Gastrocnemius medialis (tissue), 4 donors: ENCODE measurements around the gene NFX1. TPM values are rescaled to one million over a fixed set of nuclear protein-coding genes. Genes with fewer than 3 reads are reported as not detected.
A peak's percentile ranks its signal among the peaks of the same experiment; 100 is the strongest.

Experiments
- ATAC-seq, 2 donors: fragments of 150-250 bp; one replicate each; pipeline ENCODE4 v1.9.1; 2016
- DNase-seq, 2 donors: peaks; one replicate each; pipeline ENCODE4 v3.0.0-alpha.2; 2019
- H3K27ac ChIP-seq, 4 donors: fragments of 200-600 bp; sonication (generic); 1 replicate in 1 of 4; 2 replicates in 3 of 4; pipeline ENCODE4 v1.5.1; 2016 to 2018; ENCODE audit warnings: mild to moderate bottlenecking in 2 of 4, moderate library complexity in 1 of 4
- H3K27me3 ChIP-seq, 3 donors: fragments of 200-600 bp; sonication (generic) in 2 of 3; 1 replicate in 1 of 3; 2 replicates in 2 of 3; pipeline versions ENCODE4 v1.5.1 to v1.6.0; 2016 to 2019; ENCODE audit warnings: mild to moderate bottlenecking in 1 of 3, moderate library complexity in 1 of 3
- H3K36me3 ChIP-seq, 2 donors: fragments of 200-600 bp; sonication (generic) in 1 of 2; one replicate each; pipeline ENCODE4 v1.5.1; 2017 to 2018
- H3K4me1 ChIP-seq, 2 donors: fragments of 200-600 bp; sonication (generic) in 1 of 2; one replicate each; pipeline ENCODE4 v1.5.1; 2016 to 2017; ENCODE audit warnings: mild to moderate bottlenecking in 2 of 2
- H3K4me3 ChIP-seq, 4 donors: fragments of 200-600 bp; sonication (generic) in 3 of 4; 1 replicate in 1 of 4; 2 replicates in 3 of 4; pipeline ENCODE4 v1.5.1; 2016 to 2019; ENCODE audit warnings: mild to moderate bottlenecking in 2 of 4
- H3K9me3 ChIP-seq, 3 donors: fragments of 200-600 bp; sonication (generic) in 2 of 3; 1 replicate in 1 of 3; 2 replicates in 2 of 3; pipeline ENCODE4 v1.5.1; 2016 to 2019
- CTCF ChIP-seq, 5 experiments: fragments of 450-650 bp in 3 of 5; fragments of 200-600 bp in 2 of 5; sonication (generic) in 2 of 5; IDR thresholded peaks in 4 of 5; conservative IDR thresholded peaks in 1 of 5; 1 replicate in 4 of 5; 2 replicates in 1 of 5; pipeline ENCODE4 v1.5.1; 2016 to 2019; ENCODE audit warnings: antibody characterized with exemption in 5 of 5, mild to moderate bottlenecking in 3 of 5, moderate library complexity in 3 of 5
- POLR2A ChIP-seq, 2 donors: fragments of 450-650 bp; IDR thresholded peaks; one replicate each; pipeline ENCODE4 v1.6.1; 2017; ENCODE audit warnings: antibody characterized with exemption in 2 of 2, mild to moderate bottlenecking in 2 of 2, moderate library complexity in 2 of 2
- in situ Hi-C, 4 donors: fragments of 200-750 bp; cut with MboI; loops; one replicate each; pipeline versions ENCODE4 v1.15.0 to v1.8.0; 2017; ENCODE audit warnings: low sequenced_read_pairs in 4 of 4
- intact Hi-C: fragments of 100-400 bp; cut with DNase I; formaldehyde crosslinking; loops from one replicate; pipeline ENCODE4 v1.15.1; 2023; ENCODE audit warnings: low total_unique reads
- total RNA-seq, 4 donors: library from RNA; depleted of rRNA; stranded (reverse); fragments of >200 nt; gene quantifications; one replicate each; pipeline versions ENCODE4 v1.1.0 to v1.2.3, GENCODE V29; 2016

The NFX1 gene
- total RNA-seq, 4 donors from 2014 or later = 29.8 to 52.0 (median 40.6) TPM

- in situ Hi-C loops = loop anchor here in 1 of 4 donors (5.0 kb wide), 1 partner anchor 43 kb away; no protein-coding TSS in a partner anchor
- ATAC-seq = no peak
Observed at GRCh38 chr9:33414889-33415500, 124.7 kb downstream of the NFX1 start.

GRCh38 chr9:33415501-33416038, 125.3 kb downstream of the NFX1 start:
- DNase-seq (peak; percentile 38 to 60), ATAC-seq (peak; percentile 74 to 83)
- H3K4me3 ChIP-seq = no peak overlapping the region
- TF ChIP-seq CTCF (IDR thresholded peaks at IDR 0.05 in 4 of 5, conservative IDR thresholded peaks at IDR 0.05 in 1 of 5) (peak; percentile 63 to 84 (median 77)), POLR2A (IDR thresholded peaks at IDR 0.05) (no peak)
- H3K27me3 ChIP-seq = no peaks in the 10 kb centered on the region
- in situ Hi-C loops (loop anchor here in 1 of 4 donors (5.0 kb wide), 1 partner anchor 43 kb away; no protein-coding TSS in a partner anchor), intact Hi-C loops (loop anchor here (2.0 kb wide), 1 partner anchor 41 kb away; no protein-coding TSS in a partner anchor)
- H3K9me3 ChIP-seq = no peaks in the 10 kb centered on the region
- no peaks in the 10 kb centered on the region for H3K4me1 ChIP-seq
- no peaks in the 10 kb centered on the region for H3K36me3 ChIP-seq
- no peak overlapping the region for H3K27ac ChIP-seq

More at GRCh38 chr9:33414889-33415500, 124.7 kb downstream of the NFX1 start:
- no peak overlapping the region for H3K4me3 ChIP-seq
- no peak for DNase-seq
- H3K4me1 ChIP-seq = no peaks in the 10 kb centered on the region
- H3K9me3 ChIP-seq = no peaks in the 10 kb centered on the region
- H3K27ac ChIP-seq = no peak overlapping the region
- H3K36me3 ChIP-seq = no peaks in the 10 kb centered on the region
- H3K27me3 ChIP-seq = no peaks in the 10 kb centered on the region
- TF ChIP-seq CTCF (IDR thresholded peaks at IDR 0.05 in 4 of 5, conservative IDR thresholded peaks at IDR 0.05 in 1 of 5) = no peak
- TF ChIP-seq POLR2A (IDR thresholded peaks at IDR 0.05) = no peak
- intact Hi-C loops = loop anchor here (2.0 kb wide), 1 partner anchor 40 kb away; no protein-coding TSS in a partner anchor

- DNase-seq (no peak), ATAC-seq (no peak)
- intact Hi-C loops (no loop called here), in situ Hi-C loops (loop anchor here in 1 of 4 donors (5.0 kb wide), 1 partner anchor 45 kb away; no protein-coding TSS in a partner anchor)
- Histone ChIP-seq H3K4me3 (no peak overlapping the region), H3K36me3 (no peaks in the 10 kb centered on the region), H3K9me3 (no peaks in the 10 kb centered on the region), H3K27me3 (no peaks in the 10 kb centered on the region), H3K4me1 (no peaks in the 10 kb centered on the region), H3K27ac (no peak overlapping the region)
- TF ChIP-seq POLR2A (IDR thresholded peaks at IDR 0.05) (no peak), CTCF (IDR thresholded peaks at IDR 0.05 in 4 of 5, conservative IDR thresholded peaks at IDR 0.05 in 1 of 5) (no peak)
Observed at GRCh38 chr9:33416996-33417395, 126.7 kb downstream of the NFX1 start.

GRCh38 chr9:33418090-33418489, 127.8 kb downstream of the NFX1 start:
- in situ Hi-C loops = loop anchor here in 1 of 4 donors (5.0 kb wide), 1 partner anchor 46 kb away; no protein-coding TSS in a partner anchor
- no peaks in the 10 kb centered on the region for H3K9me3 ChIP-seq
- TF ChIP-seq CTCF (IDR thresholded peaks at IDR 0.05 in 4 of 5, conservative IDR thresholded peaks at IDR 0.05 in 1 of 5) = no peak
- TF ChIP-seq POLR2A (IDR thresholded peaks at IDR 0.05) = no peak
- ATAC-seq (no peak), DNase-seq (no peak)
- no peaks in the 10 kb centered on the region for H3K36me3 ChIP-seq
- no peaks in the 10 kb centered on the region for H3K4me1 ChIP-seq
- H3K27me3 ChIP-seq = no peaks in the 10 kb centered on the region
- intact Hi-C loops = no loop called here
- no peak overlapping the region for H3K27ac ChIP-seq
- H3K4me3 ChIP-seq = no peak overlapping the region
